HCT116 (cell line): ENCODE data around the gene KIF26A. TPM values are rescaled to one million over a fixed set of nuclear protein-coding genes. Genes with fewer than 3 reads are reported as not detected.

Experiments used
- ATAC-seq: fragments of 200-7000 bp; cut with Tn5 transposase; 2 replicates; pipeline ENCODE4 v1.9.1; 2020; ENCODE audit warnings: mild to moderate bottlenecking, moderate library complexity
- BruUV-seq: library from RNA; stranded (reverse); fragments of 400-500 nt; replicated peaks from 2 replicates; lab custom pipeline; 2021; lab: Mats Ljungman, UMichigan
- CTCF ChIA-PET: fragments of 300-600 bp; sonication (Branson Sonifier 250); formaldehyde crosslinking; loops from one replicate; lab custom pipeline; 2021; ENCODE audit warnings: antibody characterized with exemption; lab: Charles Lee
- POLR2A ChIA-PET: fragments of 300-600, 350-600 bp; sonication (Branson Sonifier 250); formaldehyde crosslinking; loops from one replicate; lab custom pipeline; 2021; ENCODE audit warnings: antibody characterized with exemption; lab: Charles Lee
- RAD21 ChIA-PET, 2 experiments: fragments of 300-600 bp; sonication (Branson Sonifier 250); formaldehyde crosslinking; loops; one replicate each; lab custom pipeline; 2023; ENCODE audit warnings: low total read pairs in 2 of 2; ENCODE audit not compliant: uncharacterized antibody in 2 of 2, unreplicated experiment in 2 of 2, low non-redundant PET in 1 of 2; lab: Charles Lee
- DNase-seq: peaks from one replicate; pipeline ENCODE4 v3.0.0-alpha.2; 2010; ENCODE audit warnings: low read depth, low spot score
- H2AFZ ChIP-seq: fragments of 200-600 bp; shearing (Covaris generic), sonication (generic); 2 replicates; pipeline ENCODE4 v1.6.1; 2017; ENCODE audit warnings: low read depth, mixed run types, mixed read lengths, antibody characterized with exemption, low read length; ENCODE audit not compliant: poor library complexity, severe bottlenecking
- H3K27ac ChIP-seq: 2 replicates; pipeline ENCODE4 v1.5.1; 2012; ENCODE audit warnings: low read depth, low read length
- H3K27me3 ChIP-seq: fragments of 200-600 bp; sonication (generic); 2 replicates; pipeline ENCODE4 v1.6.1; 2016; ENCODE audit warnings: mixed run types, low read length, mixed read lengths; ENCODE audit not compliant: insufficient read depth
- H3K36me3 ChIP-seq, 2 experiments: fragments of 200-500 bp in 1 of 2; fragments of 200-600 bp in 1 of 2; sonication (Bioruptor generic) in 1 of 2; sonication (generic) in 1 of 2; 2 replicates each; pipeline versions ENCODE4 v1.5.1 to v1.6.1; 2014 to 2016; ENCODE audit warnings: low read length in 2 of 2, inconsistent platforms in 1 of 2, mixed read lengths in 1 of 2, mixed run types in 1 of 2; ENCODE audit not compliant: insufficient read depth in 2 of 2, control insufficient read depth in 1 of 2
- H3K4me1 ChIP-seq, 2 experiments: fragments of 200-600 bp in 1 of 2; sonication (generic) in 1 of 2; 2 replicates each; pipeline versions ENCODE4 v1.5.1 to v1.6.1; 2012 to 2017; ENCODE audit warnings: low read length in 2 of 2, inconsistent platforms in 1 of 2, mild to moderate bottlenecking in 1 of 2, mixed read lengths in 1 of 2, mixed run types in 1 of 2, moderate library complexity in 1 of 2; ENCODE audit not compliant: insufficient read depth in 2 of 2, control insufficient read depth in 1 of 2
- H3K4me2 ChIP-seq: fragments of 200-600 bp; sonication (generic); 2 replicates; pipeline ENCODE4 v1.6.1; 2017; ENCODE audit warnings: mixed run types, low read length, mixed read lengths
- H3K4me3 ChIP-seq, 2 experiments: fragments of 200-600 bp in 1 of 2; sonication (generic) in 1 of 2; replicated peaks in 1 of 2; 2 replicates each; pipeline ENCODE4 v1.5.1; 2011 to 2016; ENCODE audit warnings: low read length in 2 of 2, control low read depth in 1 of 2, low read depth in 1 of 2, mild to moderate bottlenecking in 1 of 2, mixed read lengths in 1 of 2, mixed run types in 1 of 2
- H3K79me2 ChIP-seq: fragments of 200-600 bp; sonication (generic); 2 replicates; pipeline ENCODE4 v1.6.1; 2017; ENCODE audit warnings: mild to moderate bottlenecking, mixed run types, low read length, moderate library complexity, mixed read lengths; ENCODE audit not compliant: insufficient read depth
- H3K9ac ChIP-seq: fragments of 200-600 bp; sonication (generic); 2 replicates; pipeline ENCODE4 v1.6.1; 2016; ENCODE audit warnings: low read length, mixed read lengths
- H3K9me2 ChIP-seq: fragments of 200-600 bp; sonication (generic), shearing (Covaris generic); 2 replicates; pipeline ENCODE4 v1.6.1; 2017; ENCODE audit warnings: mixed run types, mild to moderate bottlenecking, moderate library complexity; ENCODE audit not compliant: insufficient read depth
- H3K9me3 ChIP-seq, 2 experiments: fragments of 200-500 bp in 1 of 2; fragments of 200-600 bp in 1 of 2; sonication (Bioruptor generic) in 1 of 2; sonication (generic) in 1 of 2; 2 replicates each; pipeline ENCODE4 v1.6.1; 2014 to 2017; ENCODE audit warnings: low read length in 2 of 2, mixed read lengths in 2 of 2, inconsistent platforms in 1 of 2, low read depth in 1 of 2, mild to moderate bottlenecking in 1 of 2, mixed run types in 1 of 2, moderate library complexity in 1 of 2; ENCODE audit not compliant: control insufficient read depth in 1 of 2, insufficient read depth in 1 of 2
- H4K20me1 ChIP-seq: fragments of 200-600 bp; sonication (generic), shearing (Covaris generic); 2 replicates; pipeline ENCODE4 v1.6.1; 2017; ENCODE audit warnings: mixed run types, mild to moderate bottlenecking, moderate library complexity; ENCODE audit not compliant: insufficient read depth
- FOSL1 ChIP-seq: IDR thresholded peaks from 2 replicates; pipeline ENCODE4 v1.6.1; 2012; ENCODE audit warnings: low read depth
- POLR2A ChIP-seq: IDR thresholded peaks from 2 replicates; pipeline ENCODE4 v1.7.0; 2011; ENCODE audit warnings: borderline replicate concordance; ENCODE audit not compliant: insufficient read depth, insufficient read length; ENCODE audit errors: extremely low read depth
- SIN3A ChIP-seq: IDR thresholded peaks from 2 replicates; pipeline ENCODE4 v1.6.1; 2012; ENCODE audit warnings: low read depth
- YY1 ChIP-seq: IDR thresholded peaks from 2 replicates; pipeline ENCODE4 v1.6.1; 2011; ENCODE audit warnings: low read length, low read depth, moderate library complexity, mild to moderate bottlenecking; ENCODE audit not compliant: insufficient replicate concordance; ENCODE audit errors: extremely low read depth
- ZFX ChIP-seq: fragments of 450-650 bp; IDR thresholded peaks from 2 replicates; pipeline ENCODE4 v1.6.1; 2017
- intact Hi-C: fragments of 100-400 bp; cut with micrococcal nuclease; formaldehyde crosslinking; loops from 2 replicates; pipeline ENCODE4 v1.10.0; 2022
- total RNA-seq: library from RNA; stranded (reverse); gene quantifications from one replicate; pipeline ENCODE4 v1.2.1, GENCODE V29; 2021; ENCODE audit not compliant: unreplicated experiment
- TF ChIP-seq, protein P1 (sequence below), 3 experiments: fragments of 200-600 bp in 1 of 3; sonication (generic) in 1 of 3; IDR thresholded peaks in 2 of 3; conservative IDR thresholded peaks in 1 of 3; 2 replicates each; pipeline ENCODE4 v1.5.1; 2012 to 2017; ENCODE audit warnings: low read depth in 2 of 3, low read length in 2 of 3, antibody characterized with exemption in 1 of 3, borderline replicate concordance in 1 of 3, control low read depth in 1 of 3, mild to moderate bottlenecking in 1 of 3, mixed read lengths in 1 of 3, mixed run types in 1 of 3, moderate library complexity in 1 of 3; ENCODE audit not compliant: insufficient read depth in 1 of 3

The KIF26A gene
- total RNA-seq, 1 experiment from 2014 or later = 10.2 TPM

- TF ChIP-seq FOSL1 (no peak), SIN3A (no peak), YY1 (no peak), POLR2A (no peak)
- TF ChIP-seq, all 23 proteins: peak for 0
Observed at GRCh38 chr14:104139460-104140212, 1.2 kb downstream of the KIF26A start (continued).

GRCh38 chr14:104140213-104140462, 1.8 kb downstream of the KIF26A start:
- H3K36me3 ChIP-seq = no peaks in the 10 kb centered on the region
- ChIA-PET RAD21 (no interaction called here), CTCF (no interaction called here), POLR2A (no interaction called here)
- DNase-seq = no peak
- H2AFZ ChIP-seq = no peak overlapping the region
- no peak overlapping the region for H3K27ac ChIP-seq
- H3K79me2 ChIP-seq = peaks cover 17% of the 10 kb centered on the region; the same call in 1 of the 2 replicates
- H3K4me3 ChIP-seq = peak overlapping the region in 1 of 2 experiments; percentile 81; a peak in 2 of 4 replicates
- H4K20me1 ChIP-seq = no peaks in the 10 kb centered on the region
- TSS peak; percentile 48 for BruUV-seq
- no peak overlapping the region for H3K9ac ChIP-seq
- H3K9me3 ChIP-seq = no peaks in the 10 kb centered on the region
- H3K9me2 ChIP-seq = no peaks in the 10 kb centered on the region
- ATAC-seq = no peak
- TF ChIP-seq ZFX (no peak), YY1 (no peak)
- TF ChIP-seq, protein P1, sequence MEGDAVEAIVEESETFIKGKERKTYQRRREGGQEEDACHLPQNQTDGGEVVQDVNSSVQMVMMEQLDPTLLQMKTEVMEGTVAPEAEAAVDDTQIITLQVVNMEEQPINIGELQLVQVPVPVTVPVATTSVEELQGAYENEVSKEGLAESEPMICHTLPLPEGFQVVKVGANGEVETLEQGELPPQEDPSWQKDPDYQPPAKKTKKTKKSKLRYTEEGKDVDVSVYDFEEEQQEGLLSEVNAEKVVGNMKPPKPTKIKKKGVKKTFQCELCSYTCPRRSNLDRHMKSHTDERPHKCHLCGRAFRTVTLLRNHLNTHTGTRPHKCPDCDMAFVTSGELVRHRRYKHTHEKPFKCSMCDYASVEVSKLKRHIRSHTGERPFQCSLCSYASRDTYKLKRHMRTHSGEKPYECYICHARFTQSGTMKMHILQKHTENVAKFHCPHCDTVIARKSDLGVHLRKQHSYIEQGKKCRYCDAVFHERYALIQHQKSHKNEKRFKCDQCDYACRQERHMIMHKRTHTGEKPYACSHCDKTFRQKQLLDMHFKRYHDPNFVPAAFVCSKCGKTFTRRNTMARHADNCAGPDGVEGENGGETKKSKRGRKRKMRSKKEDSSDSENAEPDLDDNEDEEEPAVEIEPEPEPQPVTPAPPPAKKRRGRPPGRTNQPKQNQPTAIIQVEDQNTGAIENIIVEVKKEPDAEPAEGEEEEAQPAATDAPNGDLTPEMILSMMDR (IDR thresholded peaks at IDR 0.05 in 2 of 3, conservative IDR thresholded peaks at IDR 0.05 in 1 of 3; ENCODE audit: borderline replicate concordance in 1 of 3, insufficient read depth in 1 of 3, low read depth in 2 of 3, low read length in 2 of 3) = no peak
- H3K4me2 ChIP-seq = peak overlapping the region; percentile 99
- H3K4me1 ChIP-seq = peaks cover 10 to 29% of the 10 kb centered on the region in 2 experiments; a peak in 3 of 4 replicates
- intact Hi-C loops = no loop called here
- no peaks in the 10 kb centered on the region for H3K27me3 ChIP-seq
